OCI-LY1 (cell line): ENCODE data around the gene ETV5.

Experiments used
- EZH2 ChIP-seq: fragments of 200-600 bp; sonication (generic), shearing (Covaris generic); IDR thresholded peaks from 2 replicates; pipeline ENCODE4 v1.8.0; 2017; ENCODE audit warnings: borderline replicate concordance, mixed run types, mild to moderate bottlenecking, antibody characterized with exemption, low read length, moderate library complexity, mixed read lengths
- TF ChIP-seq, protein P1 (sequence below): fragments of 200-600 bp; sonication (generic), shearing (Covaris generic); IDR thresholded peaks from 2 replicates; pipeline ENCODE4 v1.5.1; 2017; ENCODE audit warnings: mild to moderate bottlenecking, antibody characterized with exemption, low read length, moderate library complexity, mixed read lengths

DNA sequence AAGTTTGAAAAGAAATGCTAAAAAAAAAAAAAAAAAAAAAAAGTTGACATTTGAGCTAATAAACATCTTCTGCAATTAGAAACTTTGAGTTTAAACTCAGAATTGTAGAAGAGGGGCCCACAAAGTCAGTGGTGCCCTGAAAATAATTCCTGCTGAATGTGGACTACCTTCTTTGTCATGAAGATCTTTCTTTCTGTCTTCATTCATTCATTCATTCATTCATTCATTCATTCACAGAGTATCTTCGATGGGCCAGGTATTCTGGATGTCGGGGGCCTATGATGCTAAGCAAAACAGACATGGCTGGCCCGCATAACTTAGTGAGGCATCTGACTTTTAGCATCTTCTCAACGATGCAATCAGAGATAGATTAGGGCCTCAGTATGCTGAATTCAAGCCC lies 24.6 kb downstream of the ETV5 start:
- TF ChIP-seq EZH2, result no peak
- TF ChIP-seq, protein P1, sequence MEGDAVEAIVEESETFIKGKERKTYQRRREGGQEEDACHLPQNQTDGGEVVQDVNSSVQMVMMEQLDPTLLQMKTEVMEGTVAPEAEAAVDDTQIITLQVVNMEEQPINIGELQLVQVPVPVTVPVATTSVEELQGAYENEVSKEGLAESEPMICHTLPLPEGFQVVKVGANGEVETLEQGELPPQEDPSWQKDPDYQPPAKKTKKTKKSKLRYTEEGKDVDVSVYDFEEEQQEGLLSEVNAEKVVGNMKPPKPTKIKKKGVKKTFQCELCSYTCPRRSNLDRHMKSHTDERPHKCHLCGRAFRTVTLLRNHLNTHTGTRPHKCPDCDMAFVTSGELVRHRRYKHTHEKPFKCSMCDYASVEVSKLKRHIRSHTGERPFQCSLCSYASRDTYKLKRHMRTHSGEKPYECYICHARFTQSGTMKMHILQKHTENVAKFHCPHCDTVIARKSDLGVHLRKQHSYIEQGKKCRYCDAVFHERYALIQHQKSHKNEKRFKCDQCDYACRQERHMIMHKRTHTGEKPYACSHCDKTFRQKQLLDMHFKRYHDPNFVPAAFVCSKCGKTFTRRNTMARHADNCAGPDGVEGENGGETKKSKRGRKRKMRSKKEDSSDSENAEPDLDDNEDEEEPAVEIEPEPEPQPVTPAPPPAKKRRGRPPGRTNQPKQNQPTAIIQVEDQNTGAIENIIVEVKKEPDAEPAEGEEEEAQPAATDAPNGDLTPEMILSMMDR, result no peak
